H1 (cell line): Measurements from ENCODE around the gene CRBN. TPM values are rescaled to one million over a fixed set of nuclear protein-coding genes. Genes with fewer than 3 reads are reported as not detected.

ENCODE experiments used
- BCL11A ChIP-seq, 2 experiments: IDR thresholded peaks; one replicate each; pipeline ENCODE4 v1.6.1; 2011; ENCODE audit warnings: low read depth in 2 of 2, low read length in 2 of 2, mild to moderate bottlenecking in 2 of 2
- BRCA1 ChIP-seq: IDR thresholded peaks from 2 replicates; pipeline ENCODE4 v1.6.1; 2012; ENCODE audit warnings: low read depth, low read length, improper control_type of control experiment
- CBX8 ChIP-seq: fragments of 300-800, 300-1000 bp; sonication (generic); IDR thresholded peaks from 2 replicates; pipeline ENCODE4 v1.7.1; 2016; ENCODE audit warnings: low read depth, low read length, borderline replicate concordance
- EZH2 ChIP-seq: fragments of 200-600 bp; sonication (generic); IDR thresholded peaks from 2 replicates; pipeline ENCODE4 v1.7.1; 2012; ENCODE audit warnings: low read depth, mild to moderate bottlenecking, moderate library complexity, low read length, inconsistent platforms; ENCODE audit not compliant: severe bottlenecking
- HDAC6 ChIP-seq: IDR thresholded peaks from one replicate; pipeline ENCODE4 v1.7.1; 2012; ENCODE audit warnings: low read depth, mild to moderate bottlenecking, inconsistent platforms, low read length, moderate library complexity
- KDM4A ChIP-seq: IDR thresholded peaks from one replicate; pipeline ENCODE4 v1.7.1; 2012; ENCODE audit warnings: low read depth, mild to moderate bottlenecking, moderate library complexity, low read length, inconsistent platforms; ENCODE audit not compliant: severe bottlenecking
- RXRA ChIP-seq: IDR thresholded peaks from 2 replicates; pipeline ENCODE4 v1.6.1; 2011; ENCODE audit warnings: low read depth, mild to moderate bottlenecking, low read length, moderate library complexity; ENCODE audit not compliant: insufficient read depth
- TAF7 ChIP-seq: optimal IDR thresholded peaks from 2 replicates; pipeline ENCODE3; 2011; ENCODE audit warnings: low read depth, mild to moderate bottlenecking, inconsistent platforms, low read length, moderate library complexity, borderline replicate concordance
- ZNF274 ChIP-seq: IDR thresholded peaks from 2 replicates; pipeline ENCODE4 v1.7.0; 2012; ENCODE audit warnings: low read length, borderline replicate concordance; ENCODE audit errors: extremely low read depth
- polyA plus RNA-seq, 7 experiments: library from polyadenylated mRNA; depleted of rRNA in 3 of 7; stranded (reverse) in 5 of 7; unstranded in 2 of 7; fragments of >200 nt in 5 of 7; fragments of 200-250 nt in 2 of 7; gene quantifications; 1 replicate in 5 of 7; 2 replicates in 1 of 7; 4 replicates in 1 of 7; pipeline versions ENCODE4 v1.2.1 to v1.2.3, GENCODE V29; 2011 to 2013; ENCODE audit warnings: missing spikeins in 2 of 7, mixed read lengths in 2 of 7
- total RNA-seq: library from RNA; stranded (reverse); fragmentation: NEBNext Ultra II Directional; extraction: Animal tissue kit (Norgen Biotek cat#: 25700); gene quantifications from 2 replicates; pipeline ENCODE4 v1.2.1, GENCODE V29; 2021

The CRBN gene
- total and polyA plus RNA-seq, 2 of the 8 experiments (the other 6 are each of a cell fraction or from before 2014, with no cell fraction given), result 13.4 to 30.3 TPM

GRCh38 chr3:3191675-3192285, 12.3 kb upstream of the CRBN start (continued):
- TF ChIP-seq ZNF274 (no peak), BCL11A (IDR thresholded peaks at IDR 0.05; ENCODE audit: low read depth in 2 of 2, low read length in 2 of 2) (no peak), EZH2 (no peak), RXRA (no peak), HDAC6 (no peak), TAF7 (no peak), BRCA1 (no peak), KDM4A (no peak), CBX8 (no peak)
